Cardiac muscle cell (in vitro differentiated cells and primary cell): ENCODE results near the gene PARD3. TPM values are rescaled to one million over a fixed set of nuclear protein-coding genes. Genes with fewer than 3 reads are reported as not detected.

Source experiments
- DNase-seq, 2 donors: peaks; one replicate each; pipeline versions ENCODE4 v3.0.0 to v3.0.0-alpha.2; 2010 to 2017; ENCODE audit warnings: low read depth in 1 of 2, low spot score in 1 of 2
- H3K27ac ChIP-seq: fragments of 200-600 bp; sonication (generic); 2 replicates; pipeline ENCODE4 v1.5.1; 2016
- H3K27me3 ChIP-seq: fragments of 200-600 bp; sonication (generic); 2 replicates; pipeline ENCODE4 v1.6.0; 2016; ENCODE audit warnings: control low read depth
- H3K36me3 ChIP-seq: fragments of 200-600 bp; sonication (generic); 2 replicates; pipeline ENCODE4 v1.5.1; 2016; ENCODE audit warnings: control low read depth
- H3K4me1 ChIP-seq: fragments of 200-600 bp; sonication (generic); 2 replicates; pipeline ENCODE4 v1.8.1; 2017; ENCODE audit warnings: low read depth, mild to moderate bottlenecking, mixed run types
- H3K4me3 ChIP-seq: fragments of 200-600 bp; sonication (generic); 2 replicates; pipeline ENCODE4 v1.5.1; 2016; ENCODE audit warnings: mild to moderate bottlenecking
- H3K9me3 ChIP-seq: fragments of 200-600 bp; sonication (generic); 2 replicates; pipeline ENCODE4 v1.5.1; 2017; ENCODE audit warnings: low read depth, mild to moderate bottlenecking, control low read depth
- CTCF ChIP-seq: IDR thresholded peaks from 2 replicates; pipeline ENCODE4 v1.5.1; 2012; ENCODE audit warnings: low read depth, mild to moderate bottlenecking, low read length
- polyA plus RNA-seq: library from polyadenylated mRNA; unstranded; fragments of >200 nt; fragmentation: Nextera tagmentation; extraction: Ambion mirVana; gene quantifications from 2 replicates; pipeline ENCODE4 v1.2.1, GENCODE V29; 2016
- total RNA-seq: library from RNA; depleted of rRNA; stranded (reverse); fragments of >200 nt; gene quantifications from 2 replicates; pipeline ENCODE4 v1.2.3, GENCODE V29; 2016

Gene PARD3
- total and polyA plus RNA-seq, 2 experiments from 2014 or later, result 36.5 to 64.8 TPM

GRCh38 chr10:34781711-34782110 is 33.4 kb downstream of the PARD3 start:
- H3K9me3 ChIP-seq, result no peaks in the 10 kb centered on the region
- TF ChIP-seq CTCF, result no peak
- no peak for DNase-seq
- no peaks in the 10 kb centered on the region for H3K27me3 ChIP-seq
- H3K4me1 ChIP-seq, result peaks cover 22% of the 10 kb centered on the region
- H3K36me3 ChIP-seq, result no peaks in the 10 kb centered on the region
- peak overlapping the region; percentile 16 for H3K27ac ChIP-seq
- no peak overlapping the region for H3K4me3 ChIP-seq

GRCh38 chr10:34780818-34781380 is 34.2 kb downstream of the PARD3 start:
- Histone ChIP-seq H3K4me1 (peaks cover 29% of the 10 kb centered on the region), H3K27me3 (no peaks in the 10 kb centered on the region), H3K4me3 (no peak overlapping the region), H3K36me3 (no peaks in the 10 kb centered on the region), H3K27ac (peak overlapping the region; percentile 16), H3K9me3 (no peaks in the 10 kb centered on the region)
- DNase-seq, result peak; percentile 48 to 76
- TF ChIP-seq CTCF, result no peak

- H3K27me3 ChIP-seq, result no peaks in the 10 kb centered on the region
- H3K36me3 ChIP-seq, result no peaks in the 10 kb centered on the region
- H3K9me3 ChIP-seq, result no peaks in the 10 kb centered on the region
- peaks cover 30% of the 10 kb centered on the region for H3K4me1 ChIP-seq
- H3K4me3 ChIP-seq, result no peak overlapping the region
- TF ChIP-seq CTCF, result no peak
- no peak overlapping the region for H3K27ac ChIP-seq
- DNase-seq, result no peak
These were observed 36.9 kb downstream of the PARD3 start for GRCh38 chr10:34778237-34778636.

- H3K27me3 ChIP-seq, result no peaks in the 10 kb centered on the region
- H3K4me3 ChIP-seq, result no peak overlapping the region
- no peak for TF ChIP-seq CTCF
- H3K4me1 ChIP-seq, result peaks cover 21% of the 10 kb centered on the region
- no peak overlapping the region for H3K27ac ChIP-seq
- H3K9me3 ChIP-seq, result no peaks in the 10 kb centered on the region
- H3K36me3 ChIP-seq, result no peaks in the 10 kb centered on the region
- peak in 1 of 2 donors; percentile 65 for DNase-seq
These were observed 38.9 kb downstream of the PARD3 start for GRCh38 chr10:34776090-34776690.

GRCh38 chr10:34775044-34775637 is 40.0 kb downstream of the PARD3 start:
- H3K27me3 ChIP-seq, result no peaks in the 10 kb centered on the region
- no peak overlapping the region for H3K27ac ChIP-seq
- no peak overlapping the region for H3K4me3 ChIP-seq
- TF ChIP-seq CTCF, result no peak
- no peaks in the 10 kb centered on the region for H3K9me3 ChIP-seq
- no peak for DNase-seq
- H3K36me3 ChIP-seq, result no peaks in the 10 kb centered on the region
- H3K4me1 ChIP-seq, result peaks cover 12% of the 10 kb centered on the region
